ENCODE data around the gene CCM2L. TPM values are rescaled to one million over a fixed set of nuclear protein-coding genes. Genes with fewer than 3 reads are reported as not detected.

The CCM2L gene
- polyA plus RNA-seq, 1 donor (not counting 4 experiments of a cell fraction or from before 2014, with no cell fraction given) = not detected

DNA sequence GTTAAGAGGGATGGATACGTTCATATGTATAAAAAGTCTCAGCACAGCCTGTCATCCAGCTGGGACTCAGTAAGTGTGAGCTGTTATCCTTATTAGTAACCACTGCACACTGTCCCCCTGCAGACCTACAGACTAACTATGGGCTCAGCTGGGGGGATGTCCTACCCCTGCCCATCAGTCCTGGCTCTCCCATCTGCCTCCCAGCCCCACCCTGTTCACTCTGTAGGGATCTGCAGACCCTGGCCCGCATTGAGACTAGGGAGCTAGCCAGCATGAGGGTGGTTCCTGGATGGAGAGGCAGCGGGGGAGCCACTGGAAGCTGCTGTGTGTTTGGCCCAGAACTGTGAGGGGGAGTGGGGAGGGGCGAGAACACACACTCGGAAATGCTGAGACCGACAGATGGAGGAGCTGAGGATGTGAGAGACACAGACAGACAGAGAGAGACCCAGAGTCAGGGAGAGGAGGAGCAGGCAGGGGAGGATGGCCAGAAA, 25.2 kb upstream of the CCM2L start:
- H3K4me3 ChIP-seq (ENCODE audit: control insufficient read depth in 2 of 3, extremely low read depth in 1 of 3, insufficient read depth in 2 of 3, low read depth in 1 of 3, low read length in 3 of 3) = no peak overlapping the region
- no peak overlapping the region for H3K9ac ChIP-seq (ENCODE audit: control insufficient read depth, extremely low read depth, insufficient read depth, low read length)
- no peak overlapping the region for H2AFZ ChIP-seq (ENCODE audit: control insufficient read depth, low read length)
- FAIRE-seq = no peak
- no peak overlapping the region for H3K4me2 ChIP-seq (ENCODE audit: control insufficient read depth, extremely low read depth, insufficient read depth, low read depth, low read length)
- no peaks in the 10 kb centered on the region for H3K9me1 ChIP-seq (ENCODE audit: control insufficient read depth, extremely low read depth, insufficient read depth, low read length)
- H3K79me2 ChIP-seq (ENCODE audit: control insufficient read depth, insufficient read depth, low read length) = no peaks in the 10 kb centered on the region
- no peak for DNase-seq (ENCODE audit: low read depth, low spot score)
- peaks cover 7% of the 10 kb centered on the region for H3K27me3 ChIP-seq (ENCODE audit: control insufficient read depth, extremely low read depth, insufficient read depth, low read length)
- H3K4me1 ChIP-seq (ENCODE audit: control insufficient read depth, extremely low read depth, insufficient read depth, low read length) = no peaks in the 10 kb centered on the region
- no peaks in the 10 kb centered on the region for H4K20me1 ChIP-seq (ENCODE audit: control insufficient read depth, extremely low read depth, insufficient read depth, low read length)
- dilution Hi-C loops (cut with MboI; ENCODE audit: extremely low pct_ligation_motif_present, low sequenced_read_pairs) = no loop called here
- no peaks in the 10 kb centered on the region for H3K9me3 ChIP-seq (ENCODE audit: control insufficient read depth, low read depth, low read length)
- H3K27ac ChIP-seq (ENCODE audit: control insufficient read depth, insufficient read depth, low read length) = no peak overlapping the region
- no peaks in the 10 kb centered on the region for H3K36me3 ChIP-seq (ENCODE audit: control insufficient read depth in 2 of 2, extremely low read depth in 1 of 2, insufficient read depth in 2 of 2, low read length in 2 of 2)
- TF ChIP-seq, protein P1, sequence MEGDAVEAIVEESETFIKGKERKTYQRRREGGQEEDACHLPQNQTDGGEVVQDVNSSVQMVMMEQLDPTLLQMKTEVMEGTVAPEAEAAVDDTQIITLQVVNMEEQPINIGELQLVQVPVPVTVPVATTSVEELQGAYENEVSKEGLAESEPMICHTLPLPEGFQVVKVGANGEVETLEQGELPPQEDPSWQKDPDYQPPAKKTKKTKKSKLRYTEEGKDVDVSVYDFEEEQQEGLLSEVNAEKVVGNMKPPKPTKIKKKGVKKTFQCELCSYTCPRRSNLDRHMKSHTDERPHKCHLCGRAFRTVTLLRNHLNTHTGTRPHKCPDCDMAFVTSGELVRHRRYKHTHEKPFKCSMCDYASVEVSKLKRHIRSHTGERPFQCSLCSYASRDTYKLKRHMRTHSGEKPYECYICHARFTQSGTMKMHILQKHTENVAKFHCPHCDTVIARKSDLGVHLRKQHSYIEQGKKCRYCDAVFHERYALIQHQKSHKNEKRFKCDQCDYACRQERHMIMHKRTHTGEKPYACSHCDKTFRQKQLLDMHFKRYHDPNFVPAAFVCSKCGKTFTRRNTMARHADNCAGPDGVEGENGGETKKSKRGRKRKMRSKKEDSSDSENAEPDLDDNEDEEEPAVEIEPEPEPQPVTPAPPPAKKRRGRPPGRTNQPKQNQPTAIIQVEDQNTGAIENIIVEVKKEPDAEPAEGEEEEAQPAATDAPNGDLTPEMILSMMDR (optimal IDR thresholded peaks at IDR 0.05 in 1 of 3, IDR thresholded peaks at IDR 0.05 in 1 of 3, conservative IDR thresholded peaks at IDR 0.05 in 1 of 3; ENCODE audit: extremely low read depth in 1 of 3, insufficient read depth in 2 of 3, low read length in 3 of 3) = no peak
- no peak for TF ChIP-seq EZH2 (IDR thresholded peaks at IDR 0.05; ENCODE audit: low read length)

- no peaks in the 10 kb centered on the region for H4K20me1 ChIP-seq (ENCODE audit: control insufficient read depth, extremely low read depth, insufficient read depth, low read length)
- no peaks in the 10 kb centered on the region for H3K9me1 ChIP-seq (ENCODE audit: control insufficient read depth, extremely low read depth, insufficient read depth, low read length)
- no peaks in the 10 kb centered on the region for H3K79me2 ChIP-seq (ENCODE audit: control insufficient read depth, insufficient read depth, low read length)
- no peaks in the 10 kb centered on the region for H3K9me3 ChIP-seq (ENCODE audit: control insufficient read depth, low read depth, low read length)
- H3K27ac ChIP-seq (ENCODE audit: control insufficient read depth, insufficient read depth, low read length) = no peak overlapping the region
- no peak overlapping the region for H3K4me3 ChIP-seq (ENCODE audit: control insufficient read depth in 2 of 3, extremely low read depth in 1 of 3, insufficient read depth in 2 of 3, low read depth in 1 of 3, low read length in 3 of 3)
- no peak overlapping the region for H2AFZ ChIP-seq (ENCODE audit: control insufficient read depth, low read length)
- no peaks in the 10 kb centered on the region for H3K4me1 ChIP-seq (ENCODE audit: control insufficient read depth, extremely low read depth, insufficient read depth, low read length)
- H3K36me3 ChIP-seq (ENCODE audit: control insufficient read depth in 2 of 2, extremely low read depth in 1 of 2, insufficient read depth in 2 of 2, low read length in 2 of 2) = no peaks in the 10 kb centered on the region
- H3K27me3 ChIP-seq (ENCODE audit: control insufficient read depth, extremely low read depth, insufficient read depth, low read length) = no peaks in the 10 kb centered on the region
- dilution Hi-C loops (cut with MboI; ENCODE audit: extremely low pct_ligation_motif_present, low sequenced_read_pairs) = no loop called here
- no peak overlapping the region for H3K4me2 ChIP-seq (ENCODE audit: control insufficient read depth, extremely low read depth, insufficient read depth, low read depth, low read length)
- no peak overlapping the region for H3K9ac ChIP-seq (ENCODE audit: control insufficient read depth, extremely low read depth, insufficient read depth, low read length)
- no peak for TF ChIP-seq EZH2 (IDR thresholded peaks at IDR 0.05; ENCODE audit: low read length)
- TF ChIP-seq, protein P1 (optimal IDR thresholded peaks at IDR 0.05 in 1 of 3, IDR thresholded peaks at IDR 0.05 in 1 of 3, conservative IDR thresholded peaks at IDR 0.05 in 1 of 3; ENCODE audit: extremely low read depth in 1 of 3, insufficient read depth in 2 of 3, low read length in 3 of 3) = no peak
- FAIRE-seq (no peak), DNase-seq (ENCODE audit: low read depth, low spot score) (no peak)
Observed at GRCh38 chr20:31987744-31988143, 22.5 kb upstream of the CCM2L start.
